ENCODE data around the gene PDE7B.

The PDE7B gene

GRCh38 chr6:136181861-136182260 is 330.4 kb downstream of the PDE7B start:
- Histone ChIP-seq H3K4me2 (ENCODE audit: low read depth, low read length) (no peak overlapping the region), H3K36me3 (replicated peaks; ENCODE audit: insufficient read depth, low read length) (no peaks in the 10 kb centered on the region), H3K9me3 (replicated peaks; ENCODE audit: insufficient read depth, low read length) (no peaks in the 10 kb centered on the region), H2AFZ (ENCODE audit: low read length) (no peak overlapping the region), H3F3A (ENCODE audit: insufficient read depth, low read length) (no peaks in the 10 kb centered on the region), H3K9me2 (replicated peaks; ENCODE audit: insufficient read depth, low read length) (no peaks in the 10 kb centered on the region), H3K27me3 (replicated peaks; ENCODE audit: insufficient read depth, low read length) (no peaks in the 10 kb centered on the region), H3K9ac (ENCODE audit: low read length) (no peak overlapping the region), H3K79me2 (ENCODE audit: low read length) (no peaks in the 10 kb centered on the region), H3K27ac (ENCODE audit: low read length) (no peak overlapping the region), H3K4me3 (ENCODE audit: low read length) (no peak overlapping the region), H4K20me1 (ENCODE audit: insufficient read depth, low read length) (no peaks in the 10 kb centered on the region), H3K4me1 (ENCODE audit: low read length) (no peaks in the 10 kb centered on the region)
- TF ChIP-seq EZH2phosphoT487 (IDR thresholded peaks at IDR 0.05; ENCODE audit: low read length) (no peak), CTCF (IDR thresholded peaks at IDR 0.05; ENCODE audit: low read length) (no peak), EZH2 (optimal IDR thresholded peaks at IDR 0.05; ENCODE audit: low read depth, low read length) (no peak)
- no peak for DNase-seq

- DNase-seq: no peak
- no peaks in the 10 kb centered on the region for H3K9me2 ChIP-seq (replicated peaks; ENCODE audit: insufficient read depth, low read length)
- no peak overlapping the region for H3K4me3 ChIP-seq (ENCODE audit: low read length)
- no peaks in the 10 kb centered on the region for H3F3A ChIP-seq (ENCODE audit: insufficient read depth, low read length)
- H4K20me1 ChIP-seq (ENCODE audit: insufficient read depth, low read length): no peaks in the 10 kb centered on the region
- H3K4me1 ChIP-seq (ENCODE audit: low read length): no peaks in the 10 kb centered on the region
- no peaks in the 10 kb centered on the region for H3K9me3 ChIP-seq (replicated peaks; ENCODE audit: insufficient read depth, low read length)
- no peak overlapping the region for H3K4me2 ChIP-seq (ENCODE audit: low read depth, low read length)
- H3K27ac ChIP-seq (ENCODE audit: low read length): no peak overlapping the region
- H3K36me3 ChIP-seq (replicated peaks; ENCODE audit: insufficient read depth, low read length): no peaks in the 10 kb centered on the region
- H3K79me2 ChIP-seq (ENCODE audit: low read length): no peaks in the 10 kb centered on the region
- H3K9ac ChIP-seq (ENCODE audit: low read length): no peak overlapping the region
- H2AFZ ChIP-seq (ENCODE audit: low read length): no peak overlapping the region
- no peaks in the 10 kb centered on the region for H3K27me3 ChIP-seq (replicated peaks; ENCODE audit: insufficient read depth, low read length)
- TF ChIP-seq CTCF (IDR thresholded peaks at IDR 0.05; ENCODE audit: low read length): no peak
- no peak for TF ChIP-seq EZH2phosphoT487 (IDR thresholded peaks at IDR 0.05; ENCODE audit: low read length)
- TF ChIP-seq EZH2 (optimal IDR thresholded peaks at IDR 0.05; ENCODE audit: low read depth, low read length): no peak
Observed at GRCh38 chr6:136184738-136185137, 333.2 kb downstream of the PDE7B start.

- H3K4me2 ChIP-seq (ENCODE audit: low read depth, low read length): no peak overlapping the region
Observed at GRCh38 chr6:136186363-136186762, 334.9 kb downstream of the PDE7B start.

More at GRCh38 chr6:136186363-136186762, 334.9 kb downstream of the PDE7B start:
- Histone ChIP-seq H2AFZ (ENCODE audit: low read length) (no peak overlapping the region), H3K4me3 (ENCODE audit: low read length) (no peak overlapping the region), H3K9me2 (replicated peaks; ENCODE audit: insufficient read depth, low read length) (no peaks in the 10 kb centered on the region), H3K36me3 (replicated peaks; ENCODE audit: insufficient read depth, low read length) (no peaks in the 10 kb centered on the region), H3K9ac (ENCODE audit: low read length) (no peak overlapping the region), H4K20me1 (ENCODE audit: insufficient read depth, low read length) (no peaks in the 10 kb centered on the region), H3K27ac (ENCODE audit: low read length) (no peak overlapping the region), H3K79me2 (ENCODE audit: low read length) (no peaks in the 10 kb centered on the region), H3K9me3 (replicated peaks; ENCODE audit: insufficient read depth, low read length) (no peaks in the 10 kb centered on the region), H3K27me3 (replicated peaks; ENCODE audit: insufficient read depth, low read length) (no peaks in the 10 kb centered on the region), H3F3A (ENCODE audit: insufficient read depth, low read length) (no peaks in the 10 kb centered on the region), H3K4me1 (ENCODE audit: low read length) (no peaks in the 10 kb centered on the region)
- no peak for DNase-seq
- TF ChIP-seq CTCF (IDR thresholded peaks at IDR 0.05; ENCODE audit: low read length) (no peak), EZH2 (optimal IDR thresholded peaks at IDR 0.05; ENCODE audit: low read depth, low read length) (no peak), EZH2phosphoT487 (IDR thresholded peaks at IDR 0.05; ENCODE audit: low read length) (no peak)

Data from MM.1S (cell line).